Prostate gland (tissue), 2 donors: ENCODE results near the gene NDUFS6. TPM values are rescaled to one million over a fixed set of nuclear protein-coding genes. Genes with fewer than 3 reads are reported as not detected.

Experiments used
- DNase-seq: peaks from one replicate; pipeline ENCODE4 v3.0.0-alpha.2; 2019; ENCODE audit warnings: low spot score
- H3K27ac ChIP-seq, 2 donors: fragments of 200-600 bp; sonication (generic); 2 replicates each; pipeline ENCODE4 v1.5.1; 2017 to 2019
- H3K27me3 ChIP-seq: fragments of 200-600 bp; sonication (generic); replicated peaks from 2 replicates; pipeline ENCODE4 v1.5.1; 2019; ENCODE audit not compliant: insufficient read depth
- H3K36me3 ChIP-seq, 2 donors: fragments of 200-600 bp; sonication (generic); 1 replicate in 1 of 2; 2 replicates in 1 of 2; pipeline versions ENCODE4 v1.5.1 to v1.8.1; 2017 to 2019
- H3K4me1 ChIP-seq: fragments of 200-600 bp; sonication (generic); replicated peaks from 2 replicates; pipeline ENCODE4 v1.5.1; 2019
- H3K4me3 ChIP-seq, 2 donors: fragments of 200-600 bp; sonication (generic); 2 replicates each; pipeline ENCODE4 v1.5.1; 2017 to 2019
- H3K9me3 ChIP-seq: fragments of 200-600 bp; sonication (generic); 2 replicates; pipeline ENCODE4 v1.5.1; 2017
- POLR2A ChIP-seq: fragments of 450-650 bp; IDR thresholded peaks from one replicate; pipeline ENCODE4 v1.6.1; 2016; ENCODE audit warnings: antibody characterized with exemption, mild to moderate bottlenecking
- POLR2AphosphoS5 ChIP-seq: sonication (generic); formaldehyde crosslinking; IDR thresholded peaks from one replicate; pipeline ENCODE4 v1.6.1; 2017; ENCODE audit warnings: antibody characterized with exemption
- WGBS: methylation state at CpG from one replicate; pipeline ENCODE4 v1.1.5; 2018; 5-methylcytosine and 5-hydroxymethylcytosine counted together
- intact Hi-C: fragments of 100-400 bp; cut with DNase I; formaldehyde crosslinking; loops from one replicate; pipeline ENCODE4 v1.14.2; 2022
- total RNA-seq, 2 donors: library from RNA; depleted of rRNA; stranded (reverse); fragments of >200 nt; gene quantifications; one replicate each; pipeline ENCODE4 v1.1.0, GENCODE V29; 2016
- TF ChIP-seq, protein P1 (sequence below), 4 experiments: fragments of 200-600 bp in 2 of 4; fragments of 450-650 bp in 2 of 4; sonication (generic) in 2 of 4; IDR thresholded peaks; 1 replicate in 3 of 4; 2 replicates in 1 of 4; pipeline ENCODE4 v1.5.1; 2016 to 2019; ENCODE audit warnings: antibody characterized with exemption in 4 of 4, mild to moderate bottlenecking in 2 of 4, moderate library complexity in 2 of 4

NDUFS6 gene
- total RNA-seq, 2 donors from 2014 or later = 27.8 to 70.2 TPM

DNA sequence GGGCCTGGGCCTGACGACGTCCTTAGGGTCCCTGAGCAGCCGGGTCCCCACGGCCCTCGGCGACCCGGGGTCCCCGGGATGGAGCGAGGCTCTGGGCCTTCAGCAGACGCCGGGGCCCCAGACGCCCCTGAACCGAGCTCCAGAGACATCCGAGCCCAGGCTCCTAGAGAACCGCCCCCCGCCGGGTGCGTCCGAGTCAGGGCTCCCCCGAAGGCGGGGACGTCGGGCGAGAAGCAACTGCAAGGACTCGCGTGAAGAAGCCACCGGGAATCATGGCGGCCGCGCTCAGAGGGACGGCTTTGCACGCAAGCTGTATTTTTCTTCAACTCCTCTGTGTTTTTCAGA, 56.0 kb downstream of the NDUFS6 start:
- H3K4me3 ChIP-seq = no peak overlapping the region
- H3K36me3 ChIP-seq = no peaks in the 10 kb centered on the region
- H3K9me3 ChIP-seq = no peaks in the 10 kb centered on the region
- H3K27ac ChIP-seq = no peak overlapping the region
- no peak for DNase-seq
- H3K4me1 ChIP-seq = no peaks in the 10 kb centered on the region
- intact Hi-C loops = no loop called here
- WGBS = 89% methylated on average over 23 of the region's 32 CpGs
- TF ChIP-seq POLR2AphosphoS5 = no peak
- TF ChIP-seq POLR2A = no peak
- TF ChIP-seq, protein P1, sequence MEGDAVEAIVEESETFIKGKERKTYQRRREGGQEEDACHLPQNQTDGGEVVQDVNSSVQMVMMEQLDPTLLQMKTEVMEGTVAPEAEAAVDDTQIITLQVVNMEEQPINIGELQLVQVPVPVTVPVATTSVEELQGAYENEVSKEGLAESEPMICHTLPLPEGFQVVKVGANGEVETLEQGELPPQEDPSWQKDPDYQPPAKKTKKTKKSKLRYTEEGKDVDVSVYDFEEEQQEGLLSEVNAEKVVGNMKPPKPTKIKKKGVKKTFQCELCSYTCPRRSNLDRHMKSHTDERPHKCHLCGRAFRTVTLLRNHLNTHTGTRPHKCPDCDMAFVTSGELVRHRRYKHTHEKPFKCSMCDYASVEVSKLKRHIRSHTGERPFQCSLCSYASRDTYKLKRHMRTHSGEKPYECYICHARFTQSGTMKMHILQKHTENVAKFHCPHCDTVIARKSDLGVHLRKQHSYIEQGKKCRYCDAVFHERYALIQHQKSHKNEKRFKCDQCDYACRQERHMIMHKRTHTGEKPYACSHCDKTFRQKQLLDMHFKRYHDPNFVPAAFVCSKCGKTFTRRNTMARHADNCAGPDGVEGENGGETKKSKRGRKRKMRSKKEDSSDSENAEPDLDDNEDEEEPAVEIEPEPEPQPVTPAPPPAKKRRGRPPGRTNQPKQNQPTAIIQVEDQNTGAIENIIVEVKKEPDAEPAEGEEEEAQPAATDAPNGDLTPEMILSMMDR (IDR thresholded peaks at IDR 0.05) = no peak
- H3K27me3 ChIP-seq = peaks cover 10% of the 10 kb centered on the region

DNA sequence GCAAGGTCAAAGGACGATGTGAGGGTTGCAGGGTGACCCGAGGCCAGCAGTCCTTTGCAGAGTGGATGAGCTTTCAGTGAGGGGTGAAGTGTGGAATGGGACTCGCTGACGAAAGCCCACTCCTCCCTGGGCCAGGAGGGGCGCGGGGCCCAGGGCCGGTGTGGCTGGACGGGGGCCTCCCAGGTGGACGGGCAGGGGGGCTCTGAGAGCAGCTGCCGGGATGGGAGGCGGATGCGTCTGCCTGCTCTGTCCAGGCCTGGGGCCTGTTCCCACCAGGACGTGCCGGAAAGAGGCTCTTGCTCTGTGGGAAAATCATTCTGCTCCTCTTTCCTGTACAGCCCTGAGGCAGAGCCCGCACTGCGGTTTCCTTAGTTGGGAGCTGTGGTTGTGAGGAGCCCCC, 57.2 kb downstream of the NDUFS6 start:
- WGBS = 94% methylated on average over 16 of the region's 16 CpGs
- TF ChIP-seq POLR2A (no peak), POLR2AphosphoS5 (no peak)
- TF ChIP-seq, protein P1 (IDR thresholded peaks at IDR 0.05) = no peak
- no peaks in the 10 kb centered on the region for H3K36me3 ChIP-seq
- DNase-seq = no peak
- peaks cover 5% of the 10 kb centered on the region for H3K27me3 ChIP-seq
- H3K9me3 ChIP-seq = no peaks in the 10 kb centered on the region
- no peak overlapping the region for H3K27ac ChIP-seq
- H3K4me3 ChIP-seq = no peak overlapping the region
- intact Hi-C loops = no loop called here
- H3K4me1 ChIP-seq = no peaks in the 10 kb centered on the region

DNA sequence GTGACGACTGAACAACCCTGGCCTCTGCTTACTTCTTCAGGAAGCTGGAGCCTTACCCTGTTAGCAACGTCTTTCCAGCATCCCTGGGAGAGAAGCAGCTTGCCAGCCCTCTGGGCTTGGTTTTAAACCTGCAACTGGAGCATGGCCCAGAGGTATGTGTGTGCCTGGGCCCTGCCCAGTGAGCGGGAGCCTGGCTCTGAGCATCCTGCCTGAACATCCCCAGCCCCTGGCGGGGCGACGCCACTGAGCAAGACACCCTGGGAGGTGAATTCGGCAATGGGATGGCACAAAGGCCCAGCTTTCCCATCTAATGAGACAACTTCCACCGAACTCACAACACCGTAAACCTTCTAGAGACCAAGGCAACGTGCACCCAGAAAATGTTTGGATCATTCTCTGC, 57.9 kb downstream of the NDUFS6 start:
- H3K4me1 ChIP-seq = no peaks in the 10 kb centered on the region
- H3K27me3 ChIP-seq = peaks cover 5% of the 10 kb centered on the region
- 92% methylated on average over 10 of the region's 10 CpGs for WGBS
- no peaks in the 10 kb centered on the region for H3K9me3 ChIP-seq
- TF ChIP-seq POLR2AphosphoS5 (no peak), POLR2A (no peak)
- TF ChIP-seq, protein P1 (IDR thresholded peaks at IDR 0.05) = no peak
- intact Hi-C loops = no loop called here
- H3K4me3 ChIP-seq = no peak overlapping the region
- H3K36me3 ChIP-seq = no peaks in the 10 kb centered on the region
- no peak overlapping the region for H3K27ac ChIP-seq
- DNase-seq = no peak

DNA sequence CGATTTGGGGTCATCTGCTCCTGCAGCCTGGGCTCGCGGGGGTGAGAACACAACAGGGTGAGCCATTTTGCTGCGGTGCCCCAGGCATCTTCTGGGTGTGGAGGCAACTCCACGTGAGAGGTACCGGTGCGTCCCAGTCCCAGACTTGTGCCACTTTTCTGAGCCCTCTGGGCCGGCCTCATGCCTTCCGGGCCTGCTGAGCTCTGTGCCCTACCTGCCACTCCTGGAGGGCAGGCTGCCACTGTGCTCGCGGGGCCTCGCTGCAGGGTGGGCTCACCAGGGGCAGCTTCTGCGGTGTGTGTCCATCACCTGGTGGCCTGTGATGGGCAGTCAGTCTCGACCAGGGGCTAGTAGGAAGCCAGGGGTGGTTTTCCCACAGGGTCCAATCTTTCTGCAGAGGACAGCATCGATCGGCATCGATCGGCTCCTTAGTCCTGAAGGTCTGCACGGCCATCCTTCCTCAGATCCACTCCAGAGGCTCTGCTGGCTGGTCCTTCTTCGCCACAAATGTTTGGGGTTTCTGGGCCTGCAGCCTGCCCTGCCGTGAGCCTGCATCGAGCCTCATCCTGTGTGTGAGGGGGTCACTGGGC, 58.9 kb downstream of the NDUFS6 start:
- no peaks in the 10 kb centered on the region for H3K27me3 ChIP-seq
- intact Hi-C loops = no loop called here
- TF ChIP-seq POLR2A (no peak), POLR2AphosphoS5 (no peak)
- TF ChIP-seq, protein P1 (IDR thresholded peaks at IDR 0.05) = no peak
- no peak overlapping the region for H3K27ac ChIP-seq
- WGBS = 90% methylated on average over 22 of the region's 22 CpGs
- H3K4me3 ChIP-seq = no peak overlapping the region
- H3K9me3 ChIP-seq = no peaks in the 10 kb centered on the region
- H3K36me3 ChIP-seq = no peaks in the 10 kb centered on the region
- DNase-seq = no peak
- no peaks in the 10 kb centered on the region for H3K4me1 ChIP-seq

DNA sequence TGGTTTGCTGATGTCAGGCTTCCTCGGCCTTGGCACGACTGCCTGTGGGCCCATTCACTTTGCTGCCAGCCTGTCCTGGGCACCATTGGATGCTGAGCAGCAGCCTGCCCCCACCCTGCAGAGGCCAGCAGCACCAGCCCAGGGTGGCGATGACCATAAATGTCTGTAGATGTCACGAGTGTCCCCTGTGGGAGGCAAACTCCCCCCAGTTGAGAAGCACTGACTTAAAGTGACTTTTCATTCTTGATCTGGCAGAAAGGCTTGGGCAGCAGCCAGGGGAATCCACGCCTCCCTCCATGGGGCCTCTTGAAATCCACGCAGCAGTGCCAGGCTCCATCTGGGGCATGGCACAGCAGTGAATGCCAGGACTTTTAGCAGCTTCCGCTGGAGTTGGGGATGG, 59.7 kb downstream of the NDUFS6 start:
- TF ChIP-seq POLR2AphosphoS5 = no peak
- TF ChIP-seq, protein P1 (IDR thresholded peaks at IDR 0.05) = no peak
- TF ChIP-seq POLR2A = no peak
- H3K36me3 ChIP-seq = no peaks in the 10 kb centered on the region
- H3K27me3 ChIP-seq = no peaks in the 10 kb centered on the region
- H3K4me3 ChIP-seq = no peak overlapping the region
- DNase-seq = no peak
- WGBS = 51% methylated on average over 6 of the region's 7 CpGs
- intact Hi-C loops = no loop called here
- no peaks in the 10 kb centered on the region for H3K4me1 ChIP-seq
- H3K27ac ChIP-seq = no peak overlapping the region
- no peaks in the 10 kb centered on the region for H3K9me3 ChIP-seq
